NCI-H1105 (cell line): Measurements from ENCODE around the gene TPCN2.
"Not testable (repeated sequence)": the region's sequence is repeated elsewhere in the genome, so short reads cannot be mapped to it uniquely, and the experiment has no call there.

Experiments used
- DNase-seq: peaks from one replicate; lab custom pipeline; 2025; lab: John Stamatoyannopoulos, UW

The TPCN2 gene

GRCh38 chr11:69076129-69076791 lies 27.5 kb downstream of the TPCN2 start:
- no peak for DNase-seq

- DNase-seq = not testable (repeated sequence)
These were observed 28.2 kb downstream of the TPCN2 start for GRCh38 chr11:69076977-69077376.

GRCh38 chr11:69078508-69078907 lies 29.8 kb downstream of the TPCN2 start:
- no peak for DNase-seq

- DNase-seq = no peak
These were observed 30.3 kb downstream of the TPCN2 start for GRCh38 chr11:69078930-69079605.

GRCh38 chr11:69079661-69080256 lies 31.0 kb downstream of the TPCN2 start:
- no peak for DNase-seq

GRCh38 chr11:69080257-69080995 lies 31.7 kb downstream of the TPCN2 start:
- DNase-seq = no peak

- DNase-seq = no peak
These were observed 32.4 kb downstream of the TPCN2 start for GRCh38 chr11:69081180-69081579.

GRCh38 chr11:69083531-69084247 lies 35.0 kb downstream of the TPCN2 start:
- no peak for DNase-seq

GRCh38 chr11:69084371-69084770 lies 35.6 kb downstream of the TPCN2 start:
- DNase-seq = no peak

- DNase-seq = no peak
These were observed 36.9 kb downstream of the TPCN2 start for GRCh38 chr11:69085490-69086095.

GRCh38 chr11:69086152-69087132 lies 37.7 kb downstream of the TPCN2 start:
- no peak for DNase-seq

GRCh38 chr11:69087133-69087524 lies 38.4 kb downstream of the TPCN2 start:
- no peak for DNase-seq

- DNase-seq = no peak
These were observed 39.1 kb downstream of the TPCN2 start for GRCh38 chr11:69087811-69088210.

GRCh38 chr11:69088676-69089146 lies 40.0 kb downstream of the TPCN2 start:
- peak; percentile 53 for DNase-seq

GRCh38 chr11:69089258-69089657 lies 40.5 kb downstream of the TPCN2 start:
- no peak for DNase-seq

- no peak for DNase-seq
These were observed 43.0 kb downstream of the TPCN2 start for GRCh38 chr11:69091638-69092165.

GRCh38 chr11:69092263-69092662 lies 43.5 kb downstream of the TPCN2 start:
- no peak for DNase-seq

GRCh38 chr11:69093106-69093505 lies 44.4 kb downstream of the TPCN2 start:
- no peak for DNase-seq

- DNase-seq = no peak
These were observed 45.6 kb downstream of the TPCN2 start for GRCh38 chr11:69094111-69094914.
